Measurements from ENCODE around the gene LRRFIP1.
"Not testable (repeated sequence)": the region's sequence is repeated elsewhere in the genome, so short reads cannot be mapped to it uniquely, and the experiment has no call there.

GRCh38 chr2:237667050-237667576 is 39.7 kb downstream of the LRRFIP1 start:
- not testable (repeated sequence) for TF ChIP-seq CTCF, POLR2AphosphoS5, POLR2A (IDR thresholded peaks at IDR 0.05)

All from prostate gland (tissue), 2 donors.